Neuronal stem cell (in vitro differentiated cells): ENCODE results near the gene CABP4.
A peak's percentile ranks its signal among the peaks of the same experiment; 100 is the strongest.

ENCODE experiments used
- DNase-seq: peaks from one replicate; pipeline ENCODE4 v3.0.0-alpha.2; 2013; ENCODE audit warnings: low spot score
- H2AFZ ChIP-seq: one replicate; pipeline ENCODE4 v1.6.1; 2013; ENCODE audit warnings: mild to moderate bottlenecking, low read length, inconsistent platforms
- H2AK5ac ChIP-seq: 2 replicates; pipeline ENCODE4 v1.6.1; 2013; ENCODE audit warnings: low read depth, mild to moderate bottlenecking, inconsistent platforms, low read length, moderate library complexity, mixed read lengths
- H2BK120ac ChIP-seq: 2 replicates; pipeline ENCODE4 v1.6.1; 2013; ENCODE audit warnings: low read depth, mild to moderate bottlenecking, inconsistent platforms, low read length, moderate library complexity, mixed read lengths
- H2BK12ac ChIP-seq: one replicate; pipeline ENCODE4 v1.6.1; 2013; ENCODE audit warnings: low read length, inconsistent platforms
- H2BK15ac ChIP-seq: 2 replicates; pipeline ENCODE4 v1.6.1; 2013; ENCODE audit warnings: mild to moderate bottlenecking, low read length, inconsistent platforms, mixed read lengths
- H2BK5ac ChIP-seq: one replicate; pipeline ENCODE4 v1.6.1; 2013; ENCODE audit warnings: inconsistent platforms, mild to moderate bottlenecking, low read length, moderate library complexity
- H3K14ac ChIP-seq: one replicate; pipeline ENCODE4 v1.6.1; 2013; ENCODE audit warnings: low read length, inconsistent platforms
- H3K18ac ChIP-seq: 2 replicates; pipeline ENCODE4 v1.6.1; 2013; ENCODE audit warnings: low read length, inconsistent platforms
- H3K23ac ChIP-seq: 2 replicates; pipeline ENCODE4 v1.6.1; 2013; ENCODE audit warnings: low read depth, mild to moderate bottlenecking, mixed read lengths, low read length, inconsistent platforms; ENCODE audit not compliant: poor library complexity
- H3K27ac ChIP-seq: replicated peaks from 3 replicates; pipeline ENCODE4 v1.5.1; 2013; ENCODE audit warnings: low read length, inconsistent platforms
- H3K27me3 ChIP-seq, 3 experiments: 2 replicates each; pipeline ENCODE4 v1.6.1; 2013; ENCODE audit warnings: low read length in 3 of 3, mild to moderate bottlenecking in 2 of 3, inconsistent platforms in 1 of 3, low read depth in 1 of 3, mixed read lengths in 1 of 3, moderate library complexity in 1 of 3; ENCODE audit not compliant: control insufficient read depth in 3 of 3, insufficient read depth in 3 of 3
- H3K36me3 ChIP-seq, 2 donors: replicated peaks in 1 of 2; 2 replicates each; pipeline ENCODE4 v1.6.1; 2013; ENCODE audit warnings: low read length in 2 of 2; ENCODE audit not compliant: control insufficient read depth in 2 of 2, insufficient read depth in 2 of 2
- H3K4ac ChIP-seq: 2 replicates; pipeline ENCODE4 v1.6.1; 2013; ENCODE audit warnings: inconsistent platforms, mild to moderate bottlenecking, low read length, moderate library complexity
- H3K4me1 ChIP-seq, 2 donors: 1 replicate in 1 of 2; 2 replicates in 1 of 2; pipeline ENCODE4 v1.6.1; 2013; ENCODE audit warnings: low read length in 2 of 2, low read depth in 1 of 2; ENCODE audit not compliant: control insufficient read depth in 2 of 2, insufficient read depth in 1 of 2
- H3K4me2 ChIP-seq: one replicate; pipeline ENCODE4 v1.6.1; 2013; ENCODE audit warnings: mild to moderate bottlenecking, low read length, inconsistent platforms; ENCODE audit not compliant: insufficient read depth, poor library complexity, severe bottlenecking
- H3K4me3 ChIP-seq, 2 donors: 2 replicates each; pipeline ENCODE4 v1.5.1; 2013; ENCODE audit warnings: low read length in 2 of 2, mild to moderate bottlenecking in 2 of 2, inconsistent platforms in 1 of 2, moderate library complexity in 1 of 2
- H3K79me1 ChIP-seq: one replicate; pipeline ENCODE4 v1.6.1; 2013; ENCODE audit warnings: low read depth, mild to moderate bottlenecking, inconsistent platforms, low read length, moderate library complexity
- H3K9ac ChIP-seq: one replicate; pipeline ENCODE4 v1.6.1; 2013; ENCODE audit warnings: mild to moderate bottlenecking, low read depth, low read length, inconsistent platforms; ENCODE audit not compliant: poor library complexity
- H3K9me3 ChIP-seq, 2 donors: replicated peaks in 1 of 2; 2 replicates each; pipeline versions ENCODE3 to v1.6.1; 2013; ENCODE audit warnings: low read length in 2 of 2, mild to moderate bottlenecking in 2 of 2, inconsistent platforms in 1 of 2, low read depth in 1 of 2, mixed read lengths in 1 of 2, moderate library complexity in 1 of 2; ENCODE audit not compliant: control insufficient read depth in 2 of 2, insufficient read depth in 1 of 2
- H4K8ac ChIP-seq: one replicate; pipeline ENCODE4 v1.6.1; 2013; ENCODE audit warnings: low read depth, mild to moderate bottlenecking, inconsistent platforms, low read length, moderate library complexity
- H4K91ac ChIP-seq: one replicate; pipeline ENCODE4 v1.6.1; 2013; ENCODE audit warnings: low read length, low read depth, mild to moderate bottlenecking, inconsistent platforms; ENCODE audit not compliant: poor library complexity
- whole genome bisulfite sequencing, 2 donors: extraction: QIAGEN DNeasy Blood & Tissue Kit; methylation state at CpG; one replicate each; pipeline ENCODE4 v1.1.7; 2013; ENCODE audit warnings: missing lambda C conversion rate in 2 of 2, mixed read lengths in 1 of 2; ENCODE audit not compliant: insufficient read length in 2 of 2, insufficient replicate concordance in 1 of 2; ENCODE audit errors: extremely low coverage in 2 of 2; 5-methylcytosine and 5-hydroxymethylcytosine counted together

CABP4 gene

DNA sequence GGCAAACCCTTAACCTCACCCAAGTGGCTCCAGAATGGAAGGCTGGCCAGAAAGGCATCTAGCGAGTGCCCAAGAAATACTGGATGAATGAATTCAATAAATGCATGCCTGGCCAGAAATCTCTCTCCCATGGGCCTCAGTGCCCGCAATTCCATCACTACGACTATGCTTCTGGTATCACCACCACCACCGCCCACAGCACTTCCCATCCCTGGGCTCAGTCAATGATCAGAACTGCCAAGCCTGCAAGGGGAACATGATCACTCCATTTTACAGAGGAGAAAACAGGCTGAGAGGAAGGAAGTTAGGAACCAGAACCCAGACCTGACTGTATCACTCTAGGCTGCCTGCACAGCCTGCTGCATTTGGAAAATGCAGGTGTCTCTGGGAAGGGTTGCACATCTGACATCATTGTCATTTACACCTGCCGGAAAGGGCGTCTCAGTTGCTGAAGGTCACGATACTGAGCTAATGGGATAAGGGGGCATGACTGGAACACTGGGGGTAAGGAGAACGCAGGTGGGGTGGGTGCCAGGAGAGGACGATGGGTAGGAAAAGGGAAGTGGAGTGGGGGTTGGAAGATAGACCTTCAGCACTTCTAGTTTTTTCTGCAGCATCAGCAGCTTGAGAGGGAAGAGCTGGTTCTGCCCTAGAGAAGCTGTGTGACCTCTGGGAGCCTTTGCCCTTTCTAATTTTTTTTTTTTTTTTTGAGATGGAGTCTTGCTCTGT, 5.9 kb upstream of the CABP4 start:
- Histone ChIP-seq H3K27ac (no peak overlapping the region), H3K27me3 (no peaks in the 10 kb centered on the region), H3K14ac (no peak overlapping the region), H2BK5ac (no peak overlapping the region), H2AFZ (no peak overlapping the region), H3K4me1 (peaks cover 5 to 15% of the 10 kb centered on the region in 2 donors), H3K9ac (peak overlapping the region; percentile 78), H3K4me3 (no peak overlapping the region), H4K8ac (no peak overlapping the region), H3K4me2 (no peak overlapping the region), H2BK120ac (no peak overlapping the region), H3K9me3 (no peaks in the 10 kb centered on the region), H3K36me3 (no peaks in the 10 kb centered on the region), H2BK12ac (no peak overlapping the region), H3K18ac (no peak overlapping the region), H3K79me1 (no peaks in the 10 kb centered on the region), H4K91ac (no peak overlapping the region), H2BK15ac (no peak overlapping the region), H2AK5ac (peak overlapping the region; percentile 8), H3K23ac (no peak overlapping the region), H3K4ac (no peak overlapping the region)
- DNase-seq, result no peak
- no CpG with 5 or more reads among the region's 9 CpGs for WGBS, 2 donors

DNA sequence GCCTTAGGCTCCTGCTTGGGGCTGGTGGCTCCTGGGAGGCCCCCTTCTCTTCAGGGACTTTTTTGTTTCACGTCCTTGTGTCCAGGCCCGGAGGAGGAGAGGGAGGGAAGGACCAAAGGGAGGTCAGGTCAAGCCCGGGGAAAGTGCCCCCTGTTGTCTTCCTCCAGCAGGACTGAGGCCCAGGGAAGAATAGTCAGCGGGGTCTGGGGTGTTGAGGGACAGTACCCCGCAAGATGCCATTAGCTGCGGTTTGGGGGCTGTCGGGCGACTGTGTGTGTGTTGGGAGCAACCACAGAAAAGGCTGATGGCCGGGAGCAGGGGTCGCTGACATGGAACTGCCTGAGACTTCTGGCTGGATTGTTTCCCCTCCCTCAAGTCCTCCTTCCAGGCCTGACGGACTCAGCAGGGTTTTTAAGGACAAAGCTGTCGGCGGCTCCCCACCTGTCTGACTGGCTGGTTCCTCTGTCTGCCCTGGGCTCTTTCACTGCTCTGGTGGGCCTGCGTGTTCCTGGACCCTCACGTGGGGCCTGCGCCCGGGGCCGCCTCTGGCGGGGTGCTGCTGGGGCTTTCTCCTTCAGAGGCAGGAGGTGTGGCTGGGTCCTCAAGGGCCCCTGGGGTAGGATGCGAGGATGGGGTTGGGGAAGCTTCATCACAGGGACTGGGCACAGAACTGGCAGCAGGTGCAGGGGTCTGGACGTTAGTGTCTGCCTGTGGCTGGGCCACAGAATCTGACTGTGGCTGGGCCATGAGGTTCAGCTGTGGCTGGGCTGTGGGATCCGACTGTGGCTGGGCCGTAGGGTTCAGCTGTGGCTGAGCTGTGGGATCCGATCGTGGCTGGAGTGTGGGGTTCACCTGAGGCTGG, 4.1 kb upstream of the CABP4 start:
- H3K9me3 ChIP-seq, result no peaks in the 10 kb centered on the region
- no peak overlapping the region for H2BK120ac ChIP-seq
- H4K8ac ChIP-seq, result no peak overlapping the region
- WGBS, 2 donors, result no CpG with 5 or more reads among the region's 25 CpGs
- no peaks in the 10 kb centered on the region for H3K36me3 ChIP-seq
- DNase-seq, result no peak
- H2AK5ac ChIP-seq, result peak overlapping the region; percentile 39
- H3K27me3 ChIP-seq, result no peaks in the 10 kb centered on the region
- H3K4me1 ChIP-seq, result peaks cover 5 to 15% of the 10 kb centered on the region in 2 donors
- H3K4me2 ChIP-seq, result no peak overlapping the region
- no peak overlapping the region for H2BK5ac ChIP-seq
- H4K91ac ChIP-seq, result no peak overlapping the region
- H3K18ac ChIP-seq, result peak overlapping the region; percentile 5
- peak overlapping the region; percentile 7 for H2BK12ac ChIP-seq
- H3K27ac ChIP-seq, result no peak overlapping the region
- no peak overlapping the region for H3K9ac ChIP-seq
- H3K14ac ChIP-seq, result no peak overlapping the region
- no peak overlapping the region for H3K4ac ChIP-seq
- no peaks in the 10 kb centered on the region for H3K79me1 ChIP-seq
- peak overlapping the region; percentile 69 for H2AFZ ChIP-seq
- H3K4me3 ChIP-seq, result no peak overlapping the region
- H2BK15ac ChIP-seq, result no peak overlapping the region
- H3K23ac ChIP-seq, result peak overlapping the region; percentile 52

DNA sequence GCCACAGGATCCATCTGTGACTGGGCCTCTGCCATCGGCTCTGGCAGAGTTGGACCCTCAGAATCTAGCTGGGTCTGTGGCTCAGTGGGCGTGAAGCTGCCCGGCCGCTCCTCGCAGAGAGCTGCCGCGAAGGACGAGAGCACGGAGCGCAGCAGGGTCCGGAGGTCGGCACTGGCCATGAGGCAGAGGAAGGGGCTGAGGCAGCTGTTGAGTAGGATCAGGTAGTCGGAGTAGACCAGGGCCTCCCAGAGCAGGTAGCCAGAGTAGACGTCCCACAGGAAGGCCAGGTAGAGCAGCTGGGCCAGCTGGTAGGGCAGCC, 3.5 kb upstream of the CABP4 start:
- no peak for DNase-seq
- Histone ChIP-seq H3K4ac (no peak overlapping the region), H3K27ac (no peak overlapping the region), H2AK5ac (peak overlapping the region; percentile 86), H2BK120ac (no peak overlapping the region), H2BK15ac (peak overlapping the region; percentile 72), H2BK12ac (no peak overlapping the region), H3K9ac (no peak overlapping the region), H3K79me1 (no peaks in the 10 kb centered on the region), H3K4me3 (no peak overlapping the region), H3K36me3 (no peaks in the 10 kb centered on the region), H4K8ac (no peak overlapping the region), H4K91ac (no peak overlapping the region), H3K23ac (peak overlapping the region; percentile 52), H2AFZ (peak overlapping the region; percentile 69), H3K27me3 (no peaks in the 10 kb centered on the region), H2BK5ac (no peak overlapping the region), H3K4me2 (no peak overlapping the region), H3K9me3 (no peaks in the 10 kb centered on the region), H3K18ac (no peak overlapping the region), H3K14ac (no peak overlapping the region), H3K4me1 (peaks cover 5 to 15% of the 10 kb centered on the region in 2 donors)
- no CpG with 5 or more reads among the region's 14 CpGs for WGBS, 2 donors
